ENCODE measurements around the gene CFAP99. TPM values are rescaled to one million over a fixed set of nuclear protein-coding genes. Genes with fewer than 3 reads are reported as not detected.

CFAP99 gene
- polyA plus RNA-seq, 1 donor, result 0.09 TPM

DNA sequence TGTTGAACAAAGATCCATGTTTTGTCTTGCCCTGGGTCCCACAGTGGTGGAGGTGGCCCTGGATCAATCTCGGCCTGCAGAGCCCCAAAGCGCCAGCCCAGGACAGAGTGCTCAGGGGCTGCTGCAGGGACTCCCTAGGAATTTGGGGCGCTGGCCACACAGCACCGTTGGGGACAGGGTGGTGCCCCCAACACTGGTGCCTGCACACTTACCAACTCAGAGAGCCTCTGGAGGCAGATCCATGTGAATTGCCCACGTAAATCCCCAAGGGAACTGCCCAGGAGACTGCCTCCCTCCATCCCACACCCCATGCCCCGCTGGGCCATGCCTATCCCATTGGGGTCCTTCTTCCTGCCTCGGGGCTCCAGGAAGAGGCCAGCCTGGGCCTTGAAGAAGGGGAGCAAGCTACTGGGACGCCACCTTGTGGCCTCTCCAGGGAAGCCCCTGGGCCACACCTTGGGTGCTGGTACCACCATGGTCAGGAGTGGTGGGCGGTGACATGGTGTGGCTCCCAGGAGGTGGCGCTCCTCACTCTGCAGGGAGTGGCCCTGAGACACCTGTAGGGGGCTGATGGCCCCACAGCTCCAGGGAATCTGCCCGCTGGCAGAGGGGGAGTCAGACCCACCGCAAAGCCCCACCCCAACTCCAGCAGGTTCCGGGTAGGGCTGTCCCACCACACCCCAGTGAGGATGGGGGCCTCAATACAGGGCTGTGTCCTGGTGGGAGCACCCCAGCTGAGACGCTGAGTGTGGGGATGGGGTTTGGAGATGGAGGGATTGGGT is 22.8 kb downstream of the CFAP99 start:
- no CpG with 5 or more reads among the region's 14 CpGs for WGBS (ENCODE audit: insufficient coverage, low lambda C conversion rate)
- no peak overlapping the region for H3K4me3 ChIP-seq (ENCODE audit: low read length)
- H3K36me3 ChIP-seq (ENCODE audit: control insufficient read depth, insufficient read depth, low read length), result no peaks in the 10 kb centered on the region
- H3K27me3 ChIP-seq (ENCODE audit: control insufficient read depth, insufficient read depth, low read length), result no peaks in the 10 kb centered on the region
- H3K27ac ChIP-seq (ENCODE audit: low read length), result no peak overlapping the region
- peak; percentile 69 to 76 for DNase-seq
- H3K9me3 ChIP-seq (ENCODE audit: control insufficient read depth, low read depth, low read length), result no peaks in the 10 kb centered on the region
- H3K4me1 ChIP-seq (ENCODE audit: control insufficient read depth, insufficient read depth, low read length), result peaks cover 4% of the 10 kb centered on the region

DNA sequence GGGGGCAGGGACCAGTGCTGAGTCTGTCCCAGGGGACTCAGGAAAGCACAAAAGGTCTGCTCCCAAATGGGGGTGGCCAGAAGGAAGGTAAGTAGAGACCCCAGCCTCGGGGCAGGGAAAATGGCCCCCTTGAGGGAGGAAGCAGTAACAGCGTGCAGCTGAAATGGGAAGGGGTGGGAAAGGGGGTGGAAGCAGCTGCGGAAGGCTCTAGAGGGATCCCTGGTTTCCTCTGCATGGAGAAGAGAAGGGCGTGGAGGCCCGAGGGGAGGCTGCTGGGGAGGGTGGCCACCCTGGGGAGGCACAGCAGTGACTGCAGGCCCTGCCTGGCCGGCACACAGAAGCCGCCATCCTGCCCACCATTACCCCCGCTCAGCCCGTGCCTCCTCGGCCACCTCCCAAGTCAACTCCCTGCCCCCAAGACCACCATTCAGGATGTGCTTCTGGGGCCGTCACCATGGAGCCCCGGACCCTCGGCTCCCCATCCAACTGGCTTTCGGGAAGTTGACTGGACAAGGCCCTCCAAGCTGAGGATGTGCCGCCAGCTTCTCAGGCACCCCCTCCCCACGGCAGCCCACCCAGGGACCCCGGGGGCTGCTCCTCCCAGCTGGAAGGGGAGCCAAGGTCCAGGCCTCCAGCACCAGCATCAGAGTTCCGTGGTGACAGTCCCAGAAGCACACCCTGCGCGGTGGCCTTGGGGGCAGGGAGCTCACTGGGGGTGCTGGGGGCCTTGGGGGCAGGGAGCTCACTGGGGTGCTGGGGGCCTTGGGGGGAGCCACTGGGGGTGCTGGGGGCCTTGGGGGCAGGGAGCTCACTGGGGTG is 23.6 kb downstream of the CFAP99 start:
- H3K27me3 ChIP-seq (ENCODE audit: control insufficient read depth, insufficient read depth, low read length), result no peaks in the 10 kb centered on the region
- peaks cover 7% of the 10 kb centered on the region for H3K9me3 ChIP-seq (ENCODE audit: control insufficient read depth, low read depth, low read length)
- no peaks in the 10 kb centered on the region for H3K36me3 ChIP-seq (ENCODE audit: control insufficient read depth, insufficient read depth, low read length)
- peaks cover 4% of the 10 kb centered on the region for H3K4me1 ChIP-seq (ENCODE audit: control insufficient read depth, insufficient read depth, low read length)
- DNase-seq, result no peak
- H3K27ac ChIP-seq (ENCODE audit: low read length), result no peak overlapping the region
- no CpG with 5 or more reads among the region's 20 CpGs for WGBS (ENCODE audit: insufficient coverage, low lambda C conversion rate)
- H3K4me3 ChIP-seq (ENCODE audit: low read length), result no peak overlapping the region

DNA sequence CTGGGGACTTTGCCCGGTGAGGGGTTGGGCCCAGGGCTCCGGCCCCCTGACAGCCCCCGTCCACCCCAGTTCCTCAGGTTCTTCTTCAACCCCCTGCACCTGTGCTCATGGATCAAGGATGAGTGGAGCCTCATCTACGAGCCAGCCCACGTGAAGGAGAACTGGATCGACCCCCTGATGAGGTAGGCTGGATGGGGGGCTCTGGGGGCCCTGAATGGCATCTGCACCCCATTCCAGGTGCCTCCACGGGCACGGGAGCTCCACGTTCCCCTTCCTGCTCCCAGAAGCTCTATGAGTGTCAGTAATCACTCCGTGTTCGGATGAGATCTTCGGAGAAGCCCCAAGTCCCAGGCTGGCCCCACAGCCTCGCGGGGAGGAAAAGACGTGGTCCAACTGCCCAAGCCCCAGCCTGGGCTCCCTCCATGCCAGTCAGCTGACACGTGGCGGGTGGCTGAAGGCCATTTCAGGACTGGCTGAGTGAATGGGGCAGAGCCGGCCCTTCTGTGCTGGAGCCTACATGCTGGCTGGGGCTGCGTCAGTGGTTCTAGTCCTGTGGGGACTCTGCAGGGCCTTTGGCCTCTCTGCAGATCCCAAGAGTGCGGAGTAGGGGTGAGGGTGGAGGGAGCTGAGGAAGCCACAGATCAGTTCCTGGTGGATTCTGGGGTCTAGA is 24.4 kb downstream of the CFAP99 start:
- no CpG with 5 or more reads among the region's 20 CpGs for WGBS (ENCODE audit: insufficient coverage, low lambda C conversion rate)
- no peak overlapping the region for H3K4me3 ChIP-seq (ENCODE audit: low read length)
- H3K4me1 ChIP-seq (ENCODE audit: control insufficient read depth, insufficient read depth, low read length), result peaks cover 4% of the 10 kb centered on the region
- no peak for DNase-seq
- peaks cover 7% of the 10 kb centered on the region for H3K9me3 ChIP-seq (ENCODE audit: control insufficient read depth, low read depth, low read length)
- no peak overlapping the region for H3K27ac ChIP-seq (ENCODE audit: low read length)
- H3K27me3 ChIP-seq (ENCODE audit: control insufficient read depth, insufficient read depth, low read length), result no peaks in the 10 kb centered on the region
- H3K36me3 ChIP-seq (ENCODE audit: control insufficient read depth, insufficient read depth, low read length), result no peaks in the 10 kb centered on the region

DNA sequence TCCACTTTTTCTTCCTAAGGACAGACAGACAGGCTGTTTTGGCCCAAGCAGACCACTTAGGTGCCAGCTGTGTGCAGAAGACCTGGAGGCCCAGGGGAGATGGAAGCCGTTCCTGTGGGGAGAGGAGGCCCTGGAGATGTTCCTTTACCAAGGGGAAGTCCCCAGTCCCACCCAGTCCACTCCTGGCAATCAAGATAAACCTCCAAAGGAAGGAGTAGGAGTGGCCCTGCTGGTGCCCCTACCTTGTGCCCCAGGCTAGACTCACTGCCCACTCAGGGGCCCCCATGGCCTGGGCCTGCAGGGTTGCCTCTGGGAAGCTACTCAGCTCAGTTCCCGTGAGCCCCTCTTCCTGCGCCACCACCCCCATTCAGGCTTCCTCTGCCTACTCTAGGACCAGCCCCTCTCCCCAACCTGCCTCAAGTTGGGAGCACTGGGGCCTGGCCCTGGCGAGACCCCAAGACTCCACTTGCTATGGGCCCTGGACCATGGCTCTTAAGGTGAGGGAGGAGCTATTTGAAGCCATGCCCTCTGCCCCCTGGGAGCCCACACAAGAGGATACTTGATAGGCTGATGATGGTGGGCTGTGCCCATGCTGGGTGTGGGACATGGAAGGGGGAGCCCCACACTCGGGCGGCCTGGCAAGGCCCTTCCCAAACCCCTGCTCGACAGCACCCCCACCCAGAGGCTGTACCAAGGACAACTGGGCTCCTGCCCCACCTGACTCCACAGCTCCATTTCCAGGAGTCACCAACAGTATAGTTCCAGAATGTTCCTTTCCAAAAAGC is 25.4 kb downstream of the CFAP99 start:
- no peaks in the 10 kb centered on the region for H3K27me3 ChIP-seq (ENCODE audit: control insufficient read depth, insufficient read depth, low read length)
- no CpG with 5 or more reads among the region's 7 CpGs for WGBS (ENCODE audit: insufficient coverage, low lambda C conversion rate)
- H3K9me3 ChIP-seq (ENCODE audit: control insufficient read depth, low read depth, low read length), result peaks cover 7% of the 10 kb centered on the region
- H3K36me3 ChIP-seq (ENCODE audit: control insufficient read depth, insufficient read depth, low read length), result no peaks in the 10 kb centered on the region
- H3K27ac ChIP-seq (ENCODE audit: low read length), result no peak overlapping the region
- DNase-seq, result no peak
- H3K4me3 ChIP-seq (ENCODE audit: low read length), result no peak overlapping the region
- H3K4me1 ChIP-seq (ENCODE audit: control insufficient read depth, insufficient read depth, low read length), result peaks cover 4% of the 10 kb centered on the region

DNA sequence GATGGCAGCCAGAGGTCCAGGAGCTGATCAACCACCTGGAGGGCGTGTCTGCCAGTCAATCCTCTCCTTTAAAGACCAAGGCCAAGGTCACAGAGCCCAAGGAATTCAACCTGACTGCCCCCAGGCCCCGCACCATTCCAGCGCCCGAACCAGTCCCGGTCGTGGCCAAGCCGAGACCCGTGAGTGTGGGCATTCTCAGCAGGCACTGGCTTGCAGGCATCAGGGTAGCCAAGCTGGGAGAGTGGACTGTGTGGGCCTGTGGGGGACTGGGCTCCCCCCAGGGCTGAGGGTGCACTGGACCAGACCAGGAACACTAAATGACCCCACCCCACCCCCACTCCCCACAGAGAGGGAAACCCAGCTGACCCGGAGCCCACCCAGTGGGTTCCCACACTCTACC is 26.4 kb downstream of the CFAP99 start:
- no peak for DNase-seq
- Histone ChIP-seq H3K36me3 (ENCODE audit: control insufficient read depth, insufficient read depth, low read length) (no peaks in the 10 kb centered on the region), H3K4me1 (ENCODE audit: control insufficient read depth, insufficient read depth, low read length) (peaks cover 4% of the 10 kb centered on the region), H3K27ac (ENCODE audit: low read length) (no peak overlapping the region), H3K27me3 (ENCODE audit: control insufficient read depth, insufficient read depth, low read length) (no peaks in the 10 kb centered on the region), H3K9me3 (ENCODE audit: control insufficient read depth, low read depth, low read length) (peaks cover 7% of the 10 kb centered on the region), H3K4me3 (ENCODE audit: low read length) (no peak overlapping the region)
- no CpG with 5 or more reads among the region's 9 CpGs for WGBS (ENCODE audit: insufficient coverage, low lambda C conversion rate)

DNA sequence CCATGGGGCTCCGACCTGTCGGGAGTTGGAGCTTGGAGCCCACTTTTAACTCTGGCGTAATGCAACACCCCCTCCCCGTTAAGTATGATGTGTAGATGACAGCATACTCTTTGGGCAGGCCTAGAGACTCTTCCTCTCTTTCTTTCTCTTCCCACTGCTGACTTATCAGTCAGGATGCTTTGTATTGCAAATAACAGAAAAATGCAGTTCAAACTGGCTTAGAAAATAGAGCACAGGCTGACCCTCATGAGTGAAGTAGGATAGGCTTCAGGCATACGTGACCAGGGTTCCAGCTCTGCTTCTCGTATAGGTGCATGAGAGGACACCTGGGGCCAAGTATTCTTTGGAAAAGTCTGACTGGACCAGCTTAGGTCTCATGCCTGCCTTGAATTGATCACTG is 26.8 kb downstream of the CFAP99 start:
- Histone ChIP-seq H3K4me3 (ENCODE audit: low read length) (no peak overlapping the region), H3K4me1 (ENCODE audit: control insufficient read depth, insufficient read depth, low read length) (peaks cover 4% of the 10 kb centered on the region), H3K36me3 (ENCODE audit: control insufficient read depth, insufficient read depth, low read length) (no peaks in the 10 kb centered on the region), H3K27ac (ENCODE audit: low read length) (no peak overlapping the region), H3K27me3 (ENCODE audit: control insufficient read depth, insufficient read depth, low read length) (no peaks in the 10 kb centered on the region), H3K9me3 (ENCODE audit: control insufficient read depth, low read depth, low read length) (peaks cover 7% of the 10 kb centered on the region)
- WGBS (ENCODE audit: insufficient coverage, low lambda C conversion rate), result no CpG with 5 or more reads among the region's 6 CpGs
- DNase-seq, result no peak

DNA sequence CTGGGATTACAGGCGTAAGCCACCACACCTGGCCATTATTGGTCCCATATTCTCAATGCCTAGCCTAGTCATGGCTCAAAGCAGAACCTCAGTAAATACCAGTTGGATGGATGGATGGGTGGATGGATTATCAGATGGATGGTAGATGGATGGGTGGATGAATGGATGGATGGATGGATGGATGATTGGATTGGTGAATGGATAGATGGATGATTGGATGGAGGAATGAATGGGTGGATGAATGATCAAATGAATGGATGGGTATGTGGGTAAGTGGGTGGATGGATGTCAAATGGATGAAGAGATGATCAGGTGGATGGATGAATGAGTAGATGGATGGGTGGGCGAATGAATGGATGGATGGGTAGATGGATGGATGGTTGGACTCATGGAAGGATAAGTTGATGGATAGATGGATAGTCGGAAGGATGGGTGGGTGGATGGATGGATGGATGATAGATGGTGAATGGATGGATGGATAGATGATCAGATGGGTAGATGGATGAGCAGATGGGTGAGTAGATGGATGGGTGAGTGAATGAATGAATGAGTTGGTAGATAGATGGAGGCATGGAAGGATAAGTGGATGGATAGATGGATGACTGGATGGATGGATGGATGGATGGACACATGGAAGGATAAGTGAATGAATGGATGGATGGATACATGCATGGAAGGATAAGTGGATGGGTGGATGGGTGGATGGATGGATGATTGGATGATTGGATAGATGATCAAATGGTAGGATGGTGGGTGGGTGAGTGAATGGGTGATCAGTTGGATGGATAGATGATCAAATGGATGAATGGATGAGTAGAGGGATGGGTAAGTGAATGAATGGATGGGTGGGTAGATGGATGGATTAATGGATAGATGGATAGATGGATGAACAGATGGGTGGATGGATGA is 28.2 kb downstream of the CFAP99 start:
- H3K36me3 ChIP-seq (ENCODE audit: control insufficient read depth, insufficient read depth, low read length), result no peaks in the 10 kb centered on the region
- H3K9me3 ChIP-seq (ENCODE audit: control insufficient read depth, low read depth, low read length), result peaks cover 7% of the 10 kb centered on the region
- H3K27ac ChIP-seq (ENCODE audit: low read length), result no peak overlapping the region
- 93% methylated on average over 2 of the region's 3 CpGs for WGBS (ENCODE audit: insufficient coverage, low lambda C conversion rate)
- no peak overlapping the region for H3K4me3 ChIP-seq (ENCODE audit: low read length)
- no peak for DNase-seq
- H3K27me3 ChIP-seq (ENCODE audit: control insufficient read depth, insufficient read depth, low read length), result no peaks in the 10 kb centered on the region
- no peaks in the 10 kb centered on the region for H3K4me1 ChIP-seq (ENCODE audit: control insufficient read depth, insufficient read depth, low read length)

DNA sequence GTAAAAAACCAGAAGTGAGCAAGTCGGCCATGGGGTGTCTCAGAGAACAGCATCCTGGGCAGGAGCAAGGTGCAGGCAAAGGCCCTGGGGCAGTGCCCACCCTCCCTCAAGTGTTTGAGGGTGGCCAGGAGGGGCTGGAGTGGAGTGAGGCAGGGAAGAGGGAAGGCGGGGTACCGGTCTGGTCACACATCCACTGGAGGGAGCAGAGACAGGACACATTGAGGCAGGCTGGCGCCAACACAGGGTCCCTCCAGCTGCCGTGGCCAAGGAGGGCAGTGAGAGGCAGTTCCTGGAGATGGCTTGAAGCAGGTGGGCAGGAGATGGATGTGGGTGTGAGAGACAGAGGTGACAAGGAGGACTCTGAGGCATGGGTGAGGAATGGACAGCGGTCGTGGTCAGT is 29.8 kb downstream of the CFAP99 start:
- no peaks in the 10 kb centered on the region for H3K4me1 ChIP-seq (ENCODE audit: control insufficient read depth, insufficient read depth, low read length)
- no CpG with 5 or more reads among the region's 7 CpGs for WGBS (ENCODE audit: insufficient coverage, low lambda C conversion rate)
- H3K4me3 ChIP-seq (ENCODE audit: low read length), result no peak overlapping the region
- DNase-seq, result no peak
- H3K36me3 ChIP-seq (ENCODE audit: control insufficient read depth, insufficient read depth, low read length), result no peaks in the 10 kb centered on the region
- peaks cover 7% of the 10 kb centered on the region for H3K9me3 ChIP-seq (ENCODE audit: control insufficient read depth, low read depth, low read length)
- H3K27me3 ChIP-seq (ENCODE audit: control insufficient read depth, insufficient read depth, low read length), result no peaks in the 10 kb centered on the region
- no peak overlapping the region for H3K27ac ChIP-seq (ENCODE audit: low read length)

DNA sequence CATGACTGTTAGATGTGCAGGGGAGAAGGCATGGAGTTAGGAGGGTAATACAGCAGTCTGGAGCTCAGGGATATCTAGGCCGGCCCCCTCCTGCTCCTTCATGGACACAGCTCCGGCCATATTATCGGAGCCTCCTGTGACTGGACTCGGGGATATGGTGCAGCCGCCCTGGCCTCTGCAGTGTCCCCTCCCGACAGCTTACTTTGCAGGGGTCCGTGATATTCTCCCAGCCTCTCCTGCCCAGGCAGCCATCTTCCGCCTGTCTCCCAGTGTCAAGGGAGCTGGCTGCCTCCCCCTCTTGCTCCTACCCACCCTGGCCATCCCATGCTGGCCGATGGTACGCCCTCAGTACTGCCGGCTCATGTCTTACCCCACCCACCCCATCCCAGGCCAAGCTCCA is 30.3 kb downstream of the CFAP99 start:
- Histone ChIP-seq H3K36me3 (ENCODE audit: control insufficient read depth, insufficient read depth, low read length) (no peaks in the 10 kb centered on the region), H3K9me3 (ENCODE audit: control insufficient read depth, low read depth, low read length) (peaks cover 7% of the 10 kb centered on the region), H3K4me1 (ENCODE audit: control insufficient read depth, insufficient read depth, low read length) (no peaks in the 10 kb centered on the region), H3K4me3 (ENCODE audit: low read length) (no peak overlapping the region), H3K27me3 (ENCODE audit: control insufficient read depth, insufficient read depth, low read length) (no peaks in the 10 kb centered on the region), H3K27ac (ENCODE audit: low read length) (no peak overlapping the region)
- no peak for DNase-seq
- WGBS (ENCODE audit: insufficient coverage, low lambda C conversion rate), result no CpG with 5 or more reads among the region's 11 CpGs
